Thyroid gland (tissue), 4 donors: ENCODE results near the gene ZNHIT6. TPM values are rescaled to one million over a fixed set of nuclear protein-coding genes. Genes with fewer than 3 reads are reported as not detected.

Experiments
- DNase-seq, 2 donors: peaks; one replicate each; pipeline ENCODE4 v3.0.0-alpha.2; 2019
- H3K27ac ChIP-seq, 3 donors: fragments of 200-600 bp; sonication (generic); 1 replicate in 2 of 3; 2 replicates in 1 of 3; pipeline ENCODE4 v1.5.1; 2016 to 2019; ENCODE audit warnings: mild to moderate bottlenecking in 1 of 3, moderate library complexity in 1 of 3
- H3K27me3 ChIP-seq: fragments of 200-600 bp; sonication (generic); one replicate; pipeline ENCODE4 v1.5.1; 2019
- H3K36me3 ChIP-seq, 2 donors: fragments of 200-600 bp; sonication (generic); one replicate each; pipeline ENCODE4 v1.5.1; 2016 to 2019
- H3K4me1 ChIP-seq, 2 donors: fragments of 200-600 bp; sonication (generic); one replicate each; pipeline ENCODE4 v1.5.1; 2017 to 2019
- H3K4me3 ChIP-seq, 3 donors: fragments of 200-600 bp; sonication (generic); replicated peaks in 1 of 3; 1 replicate in 2 of 3; 2 replicates in 1 of 3; pipeline ENCODE4 v1.5.1; 2016; ENCODE audit warnings: mild to moderate bottlenecking in 1 of 3
- H3K9me3 ChIP-seq: fragments of 200-600 bp; sonication (generic); one replicate; pipeline ENCODE4 v1.5.1; 2017
- CTCF ChIP-seq, 6 experiments: fragments of 200-600 bp in 3 of 6; fragments of 450-650 bp in 3 of 6; sonication (generic) in 3 of 6; IDR thresholded peaks; one replicate each; pipeline ENCODE4 v1.5.1; 2016 to 2019; ENCODE audit warnings: antibody characterized with exemption in 6 of 6, mild to moderate bottlenecking in 2 of 6, inconsistent platforms in 1 of 6, moderate library complexity in 1 of 6
- POLR2A ChIP-seq, 2 donors: fragments of 450-650 bp; IDR thresholded peaks; one replicate each; pipeline ENCODE4 v1.6.1; 2017; ENCODE audit warnings: antibody characterized with exemption in 2 of 2, mild to moderate bottlenecking in 2 of 2, moderate library complexity in 1 of 2
- whole genome bisulfite sequencing, 2 donors: methylation state at CpG; one replicate each; pipeline ENCODE4 v1.1.5; 2017; 5-methylcytosine and 5-hydroxymethylcytosine counted together
- intact Hi-C: fragments of 100-400 bp; cut with DNase I; formaldehyde crosslinking; loops from one replicate; pipeline ENCODE4 v1.15.1; 2023
- total RNA-seq, 4 donors: library from RNA; depleted of rRNA; stranded (reverse); fragments of >200 nt; gene quantifications; one replicate each; pipeline ENCODE4 v1.2.3, GENCODE V29; 2016

ZNHIT6 gene
- total RNA-seq, 4 donors from 2014 or later = 13.6 to 19.3 (median 14.2) TPM

GRCh38 chr1:85605484-85606413, 102.5 kb downstream of the ZNHIT6 start:
- H3K4me1 ChIP-seq = peaks cover 0 to 9% of the 10 kb centered on the region in 2 donors
- H3K36me3 ChIP-seq = no peaks in the 10 kb centered on the region
- TF ChIP-seq POLR2A (IDR thresholded peaks at IDR 0.05) (no peak), CTCF (IDR thresholded peaks at IDR 0.05) (peak in 3 of 6 experiments; percentile 17 to 33 (median 28))
- no peaks in the 10 kb centered on the region for H3K27me3 ChIP-seq
- 93 to 94% methylated on average over 8 of the region's 8 CpGs for WGBS, 2 donors
- DNase-seq = peak; percentile 19 to 32
- H3K9me3 ChIP-seq = no peaks in the 10 kb centered on the region
- H3K4me3 ChIP-seq = no peak overlapping the region
- intact Hi-C loops = no loop called here
- no peak overlapping the region for H3K27ac ChIP-seq

- no peak for DNase-seq
Observed at GRCh38 chr1:85604298-85604997, 103.8 kb downstream of the ZNHIT6 start.

GRCh38 chr1:85603086-85603880, 105.0 kb downstream of the ZNHIT6 start:
- Histone ChIP-seq H3K9me3 (no peaks in the 10 kb centered on the region), H3K4me1 (peaks cover 0 to 17% of the 10 kb centered on the region in 2 donors), H3K27me3 (no peaks in the 10 kb centered on the region), H3K27ac (no peak overlapping the region), H3K36me3 (no peaks in the 10 kb centered on the region), H3K4me3 (no peak overlapping the region)
- DNase-seq = no peak
- no peak for TF ChIP-seq POLR2A (IDR thresholded peaks at IDR 0.05)
- no peak for TF ChIP-seq CTCF (IDR thresholded peaks at IDR 0.05)
- WGBS, 2 donors = 70 to 80% methylated on average over 7 of the region's 7 CpGs
- intact Hi-C loops = no loop called here

More at GRCh38 chr1:85604298-85604997, 103.8 kb downstream of the ZNHIT6 start:
- H3K9me3 ChIP-seq = no peaks in the 10 kb centered on the region
- H3K36me3 ChIP-seq = no peaks in the 10 kb centered on the region
- WGBS, 2 donors = 71 to 73% methylated on average over 3 of the region's 3 CpGs
- intact Hi-C loops = no loop called here
- H3K4me1 ChIP-seq = peaks cover 0 to 11% of the 10 kb centered on the region in 2 donors
- H3K27me3 ChIP-seq = no peaks in the 10 kb centered on the region
- no peak overlapping the region for H3K4me3 ChIP-seq
- TF ChIP-seq CTCF (IDR thresholded peaks at IDR 0.05) (no peak), POLR2A (IDR thresholded peaks at IDR 0.05) (no peak)
- H3K27ac ChIP-seq = no peak overlapping the region

- no peaks in the 10 kb centered on the region for H3K36me3 ChIP-seq
- intact Hi-C loops = no loop called here
- DNase-seq = no peak
Observed at GRCh38 chr1:85602571-85602970, 105.7 kb downstream of the ZNHIT6 start.

More at GRCh38 chr1:85602571-85602970, 105.7 kb downstream of the ZNHIT6 start:
- WGBS, 2 donors = 81 to 90% methylated on average over 4 of the region's 4 CpGs
- H3K27ac ChIP-seq = no peak overlapping the region
- H3K4me3 ChIP-seq = no peak overlapping the region
- H3K27me3 ChIP-seq = no peaks in the 10 kb centered on the region
- peaks cover 0 to 15% of the 10 kb centered on the region in 2 donors for H3K4me1 ChIP-seq
- H3K9me3 ChIP-seq = no peaks in the 10 kb centered on the region
- TF ChIP-seq CTCF (IDR thresholded peaks at IDR 0.05) = no peak
- TF ChIP-seq POLR2A (IDR thresholded peaks at IDR 0.05) = no peak
